Measurements from ENCODE around the gene CDC34.
A peak's percentile ranks its signal among the peaks of the same experiment; 100 is the strongest.

CDC34 gene

DNA sequence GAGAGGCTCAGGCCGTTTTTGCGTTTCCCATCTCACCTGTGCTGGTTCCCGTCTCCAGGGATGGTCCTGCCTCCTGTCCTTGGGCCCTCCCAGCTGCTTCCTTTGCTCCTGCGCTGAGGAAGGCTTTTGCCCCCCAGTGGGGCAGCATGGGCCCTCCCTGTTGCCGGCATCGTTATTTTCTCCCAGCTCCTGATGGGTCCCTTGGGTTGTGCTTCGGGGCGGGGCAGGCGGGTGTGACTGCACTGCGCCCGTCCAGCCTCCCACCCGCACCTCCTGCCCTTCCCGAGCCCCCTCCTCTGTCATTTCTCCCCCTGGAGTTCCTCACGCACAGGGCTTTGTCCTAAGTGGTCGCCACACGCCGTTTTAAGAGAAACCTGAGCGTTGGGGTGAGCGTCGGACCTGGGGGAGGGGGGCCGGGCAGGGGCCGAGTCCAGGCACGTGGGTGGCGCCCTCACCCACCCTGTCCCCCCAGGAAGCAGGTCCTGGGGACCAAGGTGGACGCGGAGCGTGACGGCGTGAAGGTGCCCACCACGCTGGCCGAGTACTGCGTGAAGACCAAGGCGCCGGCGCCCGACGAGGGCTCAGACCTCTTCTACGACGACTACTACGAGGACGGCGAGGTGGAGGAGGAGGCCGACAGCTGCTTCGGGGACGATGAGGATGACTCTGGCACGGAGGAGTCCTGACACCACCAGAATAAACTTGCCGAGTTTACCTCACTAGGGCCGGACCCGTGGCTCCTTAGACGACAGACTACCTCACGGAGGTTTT, 9.5 kb downstream of the CDC34 start:
- DNase-seq: no peak

DNA sequence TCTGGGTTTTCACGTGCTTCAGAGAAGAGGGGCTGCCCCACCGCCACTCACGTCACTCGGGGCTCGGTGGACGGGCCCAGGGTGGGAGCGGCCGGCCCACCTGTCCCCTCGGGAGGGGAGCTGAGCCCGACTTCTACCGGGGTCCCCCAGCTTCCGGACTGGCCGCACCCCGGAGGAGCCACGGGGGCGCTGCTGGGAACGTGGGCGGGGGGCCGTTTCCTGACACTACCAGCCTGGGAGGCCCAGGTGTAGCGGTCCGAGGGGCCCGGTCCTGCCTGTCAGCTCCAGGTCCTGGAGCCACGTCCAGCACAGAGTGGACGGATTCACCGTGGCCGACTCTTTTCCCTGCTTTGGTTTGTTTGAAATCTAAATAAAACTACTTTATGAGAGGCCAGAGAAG, 10.1 kb downstream of the CDC34 start:
- DNase-seq: no peak

DNA sequence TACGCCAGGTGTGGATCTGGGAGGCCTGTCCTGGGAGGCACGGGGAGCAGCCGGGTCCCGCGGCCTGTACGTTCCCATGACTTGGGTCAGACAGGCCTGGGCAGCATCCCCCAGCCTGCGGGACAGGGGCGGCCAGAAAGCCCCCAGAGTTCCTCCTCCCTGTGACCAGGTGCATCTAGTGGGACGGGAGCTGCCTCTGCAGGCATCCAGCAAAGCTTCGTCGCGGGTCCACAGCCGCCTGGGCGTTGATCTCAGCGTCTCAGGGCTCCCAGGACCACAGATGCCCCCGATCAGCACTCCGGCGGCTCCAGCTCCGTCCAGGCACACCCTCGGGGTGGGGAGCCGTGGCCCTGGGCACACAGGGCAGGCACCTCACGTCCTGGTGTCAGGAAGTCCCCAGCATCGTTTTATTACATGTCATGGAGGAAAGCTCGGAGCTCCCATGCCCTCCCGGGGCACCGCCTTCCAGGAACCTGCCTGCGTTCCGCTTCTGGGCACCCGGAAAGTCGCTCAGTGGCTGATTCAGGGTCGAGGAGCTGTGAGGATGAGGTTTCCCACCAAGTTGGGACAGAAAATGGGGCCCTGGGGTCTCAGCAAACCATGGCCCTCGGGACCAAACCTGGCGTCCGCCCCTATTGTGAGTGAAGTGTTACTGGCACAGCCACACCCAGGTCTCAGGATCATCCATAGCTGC, 10.8 kb downstream of the CDC34 start:
- DNase-seq: no peak

DNA sequence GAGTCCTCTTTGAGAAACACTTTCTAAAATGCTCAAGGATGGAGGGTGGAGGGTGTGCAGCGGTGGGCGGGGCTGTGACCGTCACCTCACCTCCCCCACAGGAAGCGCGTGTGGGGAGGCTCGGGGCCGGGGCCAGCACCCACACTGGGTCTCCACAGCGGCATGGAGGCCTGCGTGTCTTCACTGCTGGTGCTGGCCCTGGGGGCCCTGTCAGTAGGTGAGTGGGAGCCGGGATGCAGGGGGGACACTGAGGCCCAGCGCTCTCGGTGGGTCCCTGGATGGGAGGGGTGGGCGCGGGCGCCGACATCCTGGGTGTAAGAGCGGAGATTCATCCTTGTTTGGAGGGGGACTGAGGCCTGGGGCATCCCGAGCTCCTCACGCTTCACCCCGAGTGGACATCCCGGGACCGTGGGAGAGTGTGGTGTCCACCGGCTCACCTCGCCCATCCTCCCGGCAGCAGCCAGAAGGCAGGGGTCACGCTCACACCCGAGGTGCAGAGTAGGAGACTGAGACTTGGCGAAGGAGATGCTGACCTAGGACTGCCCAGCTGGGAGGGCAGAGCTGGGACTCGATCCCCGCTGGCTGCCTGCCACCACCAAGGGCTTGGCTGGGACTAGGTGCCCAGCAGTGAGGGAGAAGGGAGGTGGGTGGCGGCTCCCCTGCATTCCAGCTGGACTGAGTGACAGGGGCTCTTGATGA, 12.5 kb downstream of the CDC34 start, which contains the start of gene GZMM:
Gene GZMM (plus strand): TSS at position 144 of the 699 bp plus-strand sequence. CDS start 19 bp downstream, at position 163.
- DNase-seq: peak in 2 of 56 donors; percentile 7 to 12

DNA sequence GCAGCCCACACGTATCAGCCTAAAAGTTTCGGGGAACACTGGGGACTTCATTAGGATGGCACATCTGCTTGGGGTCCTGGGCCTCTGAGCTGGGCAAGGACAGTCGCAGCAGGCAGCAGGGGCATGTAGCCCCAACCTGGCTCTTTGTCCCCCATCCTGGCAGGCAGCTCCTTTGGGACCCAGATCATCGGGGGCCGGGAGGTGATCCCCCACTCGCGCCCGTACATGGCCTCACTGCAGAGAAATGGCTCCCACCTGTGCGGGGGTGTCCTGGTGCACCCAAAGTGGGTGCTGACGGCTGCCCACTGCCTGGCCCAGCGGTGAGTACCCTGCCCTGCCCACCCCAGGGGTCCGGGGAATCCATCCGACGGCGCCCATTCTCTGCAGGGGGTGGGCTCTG, 15.6 kb downstream of the CDC34 start:
- DNase-seq: no peak

DNA sequence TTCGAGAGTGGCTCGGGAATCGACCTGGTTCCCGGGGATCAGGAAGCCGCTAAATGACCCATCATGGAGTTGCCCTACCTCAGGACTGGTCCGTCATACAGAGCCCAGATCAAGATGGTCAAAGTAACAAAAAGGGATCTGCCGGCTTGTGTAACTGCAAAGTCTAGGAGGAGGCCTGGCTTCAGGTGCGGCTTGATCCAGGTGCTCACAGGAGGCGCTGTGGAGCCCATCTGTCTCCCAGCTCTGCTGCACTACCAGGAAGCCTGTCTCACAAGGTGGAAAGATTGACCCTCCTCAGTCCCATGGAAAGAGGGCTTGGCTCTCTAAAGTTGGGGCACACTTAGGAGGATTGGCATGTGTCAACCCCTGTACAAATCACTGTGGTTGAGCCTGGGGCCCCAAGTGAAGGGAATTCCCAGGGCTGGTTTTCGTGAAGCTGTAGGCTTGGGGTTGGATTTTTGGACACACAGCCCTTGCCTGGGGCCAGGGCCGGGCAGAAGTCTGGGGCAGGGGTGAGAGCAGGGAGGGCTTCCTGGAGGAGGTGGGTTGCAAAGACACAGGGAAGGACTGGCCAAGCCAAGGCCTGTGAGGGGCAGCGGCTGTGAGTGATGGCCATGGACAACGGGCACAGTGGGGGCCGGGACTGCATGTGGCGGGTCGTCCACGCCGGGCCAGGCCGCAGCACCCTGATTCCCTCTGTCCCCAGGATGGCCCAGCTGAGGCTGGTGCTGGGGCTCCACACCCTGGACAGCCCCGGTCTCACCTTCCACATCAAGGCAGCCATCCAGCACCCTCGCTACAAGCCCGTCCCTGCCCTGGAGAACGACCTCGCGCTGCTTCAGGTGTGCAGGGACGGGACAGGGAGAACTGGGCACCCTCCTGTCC, 16.5 kb downstream of the CDC34 start:
- no peak for DNase-seq

DNA sequence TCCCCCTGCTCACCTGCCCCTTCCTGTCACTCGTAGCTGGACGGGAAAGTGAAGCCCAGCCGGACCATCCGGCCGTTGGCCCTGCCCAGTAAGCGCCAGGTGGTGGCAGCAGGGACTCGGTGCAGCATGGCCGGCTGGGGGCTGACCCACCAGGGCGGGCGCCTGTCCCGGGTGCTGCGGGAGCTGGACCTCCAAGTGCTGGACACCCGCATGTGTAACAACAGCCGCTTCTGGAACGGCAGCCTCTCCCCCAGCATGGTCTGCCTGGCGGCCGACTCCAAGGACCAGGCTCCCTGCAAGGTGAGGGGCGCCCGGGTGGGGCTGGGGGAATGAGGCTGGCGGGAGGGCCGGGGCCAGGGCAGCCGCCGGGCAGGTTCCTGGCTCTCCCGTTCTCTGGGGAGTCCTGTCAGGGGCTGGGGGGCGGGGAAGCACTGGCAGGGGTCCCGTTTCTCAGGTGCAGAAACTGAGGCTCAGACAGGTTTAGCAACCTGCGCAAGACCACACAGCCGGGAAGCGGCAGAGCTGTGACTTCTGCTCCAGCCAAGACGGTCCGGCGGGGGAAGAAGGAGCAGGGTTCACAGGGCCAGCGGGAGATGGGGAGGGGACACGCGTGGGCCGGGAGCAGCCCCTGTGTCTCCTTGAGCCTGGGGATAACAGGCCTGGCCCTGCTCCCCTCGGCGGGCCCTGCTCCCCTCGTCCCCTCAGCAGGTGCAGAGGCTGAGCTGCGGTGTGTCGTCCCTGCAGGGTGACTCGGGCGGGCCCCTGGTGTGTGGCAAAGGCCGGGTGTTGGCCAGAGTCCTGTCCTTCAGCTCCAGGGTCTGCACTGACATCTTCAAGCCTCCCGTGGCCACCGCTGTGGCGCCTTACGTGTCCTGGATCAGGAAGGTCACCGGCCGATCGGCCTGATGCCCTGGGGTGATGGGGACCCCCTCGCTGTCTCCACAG, 17.6 kb downstream of the CDC34 start:
- DNase-seq: no peak

DNA sequence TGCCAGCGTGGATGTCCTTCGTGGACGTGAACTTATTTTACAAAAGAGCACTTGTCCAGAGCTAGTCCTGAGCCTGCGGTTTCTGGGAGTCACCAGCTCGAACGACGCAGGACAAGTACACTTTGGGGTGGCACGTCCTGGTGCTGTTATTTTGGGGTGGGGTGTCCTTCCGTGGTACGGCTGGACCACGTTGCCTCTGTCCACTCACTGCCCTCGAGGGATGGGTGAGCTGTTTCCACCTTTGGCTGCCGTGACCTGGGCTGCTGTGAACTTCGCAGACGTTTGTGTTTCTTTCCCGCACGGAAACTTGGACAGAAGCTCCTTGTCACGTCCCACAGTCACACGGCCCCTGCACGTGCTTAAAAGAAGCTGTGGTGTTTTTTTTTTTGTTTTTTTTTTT, 23.3 kb downstream of the CDC34 start:
- DNase-seq: no peak

DNA sequence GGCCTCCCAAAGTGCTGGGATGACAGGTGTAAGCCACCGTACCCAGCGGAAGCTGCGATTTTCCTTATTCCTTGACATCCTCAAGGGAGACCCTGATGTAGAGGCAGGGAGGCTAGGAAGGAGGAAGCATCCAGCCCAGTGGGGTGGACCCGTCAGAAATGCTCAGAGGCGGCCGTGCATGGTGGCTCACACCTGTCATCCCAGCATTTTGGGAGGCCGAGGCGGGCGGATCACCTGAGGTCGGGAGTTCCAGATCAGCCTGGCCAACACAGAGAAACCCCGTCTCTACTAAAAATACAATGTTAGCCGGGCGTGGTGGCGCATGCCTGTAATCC, 23.9 kb downstream of the CDC34 start:
- DNase-seq: no peak

DNA sequence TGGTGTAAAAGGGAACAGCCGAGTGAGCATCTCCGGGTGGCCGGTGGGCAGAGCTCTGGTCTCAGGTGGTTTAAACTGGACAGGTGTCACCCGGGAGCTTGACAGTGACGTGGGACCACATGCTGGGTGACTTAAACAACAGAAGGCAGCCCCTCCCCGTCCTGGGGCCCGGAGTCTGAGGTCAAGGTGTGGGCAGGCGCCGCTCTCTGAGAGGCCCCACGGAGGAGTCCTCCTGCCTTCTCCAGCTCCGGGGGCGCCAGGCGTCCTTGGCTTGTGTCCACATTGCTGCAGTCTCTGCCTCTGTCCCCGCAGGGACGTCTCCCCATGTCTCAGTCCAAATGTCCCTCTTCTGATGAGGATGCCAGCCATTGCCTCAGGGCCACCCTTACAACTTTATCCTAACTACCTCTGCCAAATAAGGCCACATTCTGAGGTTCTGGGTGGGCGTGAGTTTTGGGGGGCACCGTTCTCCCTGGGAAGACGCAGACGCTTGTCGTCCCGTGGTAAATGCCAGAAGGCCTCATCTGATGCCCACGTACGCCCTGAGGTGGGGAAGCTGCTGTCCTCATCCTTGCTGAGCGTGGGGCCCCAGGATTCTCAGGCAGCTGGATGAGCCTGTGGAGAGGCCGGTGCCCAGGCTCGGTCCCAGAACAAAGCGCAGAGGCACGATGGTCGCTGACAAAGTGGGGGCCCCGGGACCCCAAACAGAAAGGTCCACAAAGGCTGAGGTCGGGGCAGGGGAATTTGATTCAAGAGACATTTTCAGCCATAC, 25.2 kb downstream of the CDC34 start:
- no peak for DNase-seq

DNA sequence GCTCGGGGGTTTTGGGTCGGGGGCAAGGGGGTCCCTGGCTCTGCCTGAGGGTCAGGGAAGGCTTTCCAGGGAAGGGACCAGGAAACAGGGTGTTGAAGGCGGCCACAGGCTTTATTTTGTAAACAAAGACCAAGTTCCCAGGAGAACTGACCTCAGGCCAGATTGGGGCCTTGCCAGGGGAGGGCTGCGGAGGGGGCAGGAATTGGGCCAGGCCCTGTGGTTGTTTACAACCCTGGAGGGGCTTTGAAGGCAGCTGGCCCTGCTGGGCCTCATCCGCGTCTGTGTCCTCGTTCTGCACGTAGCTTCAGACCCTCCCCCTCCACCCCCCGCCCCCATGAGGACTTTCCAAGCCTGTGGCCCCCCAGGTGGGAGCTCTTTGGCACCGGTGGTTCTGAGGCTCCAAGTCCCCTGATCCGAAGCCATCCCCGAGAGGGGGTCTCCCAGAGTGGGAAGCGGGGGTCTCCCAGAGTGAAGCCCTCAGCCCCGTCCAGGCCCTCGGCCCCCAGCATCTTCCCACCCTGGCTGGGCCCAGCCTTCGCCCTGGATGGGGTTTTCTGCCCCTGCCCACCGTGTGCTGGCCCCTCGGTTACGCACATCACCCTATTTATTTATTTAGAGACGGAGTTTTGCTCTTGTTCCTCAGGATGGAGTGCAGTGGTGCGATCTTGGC, 27.3 kb downstream of the CDC34 start:
- peak in 8 of 56 donors; percentile 6 to 47 (median 28) for DNase-seq

DNA sequence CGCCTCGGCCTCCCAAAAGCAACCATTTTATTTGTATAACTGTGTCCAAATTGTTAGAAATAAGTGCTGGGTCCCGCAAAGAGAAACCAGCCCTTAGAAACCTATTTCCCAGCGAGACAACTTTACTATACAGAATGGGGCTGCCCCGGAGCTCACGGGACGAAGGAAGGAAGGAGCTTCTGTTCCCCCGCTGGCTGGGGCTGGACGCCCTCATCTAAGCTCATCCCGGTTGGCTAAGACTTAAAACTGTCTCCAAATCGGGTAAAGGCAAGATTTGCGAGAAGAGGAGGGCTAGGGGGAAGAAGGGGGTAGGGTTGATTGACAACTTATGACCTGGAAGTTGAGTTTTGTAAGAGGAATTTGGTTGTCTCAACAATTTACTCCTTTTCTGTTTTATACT, 28.6 kb downstream of the CDC34 start:
- DNase-seq: no peak

DNA sequence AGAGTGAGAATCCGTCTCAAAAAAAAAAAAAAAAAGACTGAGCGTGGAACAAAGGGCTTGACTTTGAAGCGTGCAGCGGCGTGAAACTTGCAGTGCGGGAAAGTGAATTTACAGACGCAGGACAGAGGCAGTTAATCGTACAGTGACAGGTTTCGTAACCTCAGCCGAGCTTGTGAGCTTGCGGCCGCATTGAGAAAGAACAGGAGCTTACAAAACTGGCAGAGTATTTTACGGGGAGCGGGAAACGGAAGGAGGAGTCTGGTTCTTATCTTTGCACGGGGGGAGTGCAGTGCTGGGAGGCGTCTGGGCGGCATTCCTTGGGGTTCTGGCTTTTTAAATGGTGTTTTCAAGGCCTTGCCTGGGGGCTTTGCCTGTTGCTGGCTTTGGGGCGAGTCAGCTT, 34.8 kb downstream of the CDC34 start:
- DNase-seq: no peak

DNA sequence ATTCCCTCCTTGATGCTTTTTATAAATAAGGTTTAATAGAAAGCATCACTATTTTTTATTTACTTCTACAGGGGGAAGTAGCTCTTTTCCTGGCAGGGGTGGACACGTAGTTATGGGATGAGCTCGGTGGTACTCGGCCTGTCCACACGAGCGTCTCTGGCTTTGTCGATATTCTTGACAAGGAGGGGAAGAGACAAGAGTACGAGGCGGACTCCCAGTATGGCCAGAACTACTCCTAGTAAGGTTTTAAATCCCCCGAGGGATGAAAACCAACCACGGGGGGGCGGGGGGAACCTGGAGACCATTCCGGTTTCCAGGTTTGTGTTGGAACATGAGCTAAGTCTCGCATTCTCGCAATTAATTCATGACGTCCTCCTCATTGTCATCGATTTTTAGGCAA, 35.3 kb downstream of the CDC34 start:
- no peak for DNase-seq

DNA sequence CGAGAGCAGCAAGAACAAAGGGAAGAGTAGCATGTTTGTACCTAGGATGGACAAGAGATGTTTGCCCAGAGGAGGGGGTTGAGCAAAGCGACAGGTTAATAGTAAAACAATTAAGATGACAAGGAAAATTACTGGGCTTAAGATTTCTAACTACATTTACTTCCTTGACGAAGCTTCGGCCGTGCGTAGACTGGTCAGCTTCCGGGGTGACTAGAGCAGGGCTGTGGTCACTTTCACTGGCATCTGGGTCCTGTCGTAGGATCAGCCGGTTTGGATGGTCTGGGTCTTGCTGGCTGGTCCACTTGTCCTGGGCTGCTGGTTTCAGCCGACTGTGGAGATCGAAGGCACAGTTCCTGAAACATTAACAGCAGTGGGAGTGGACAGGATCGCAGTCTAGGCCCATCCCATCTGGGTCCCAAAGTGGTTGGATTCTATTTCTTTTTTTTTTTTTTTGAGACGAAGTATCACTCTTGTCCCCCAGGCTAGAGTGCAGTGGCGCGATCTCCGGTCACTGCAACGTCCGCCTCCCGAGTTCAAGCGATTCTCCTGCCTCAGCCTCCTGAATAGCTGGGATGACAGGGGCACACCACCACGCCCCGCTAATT, 35.8 kb downstream of the CDC34 start:
- DNase-seq: no peak

DNA sequence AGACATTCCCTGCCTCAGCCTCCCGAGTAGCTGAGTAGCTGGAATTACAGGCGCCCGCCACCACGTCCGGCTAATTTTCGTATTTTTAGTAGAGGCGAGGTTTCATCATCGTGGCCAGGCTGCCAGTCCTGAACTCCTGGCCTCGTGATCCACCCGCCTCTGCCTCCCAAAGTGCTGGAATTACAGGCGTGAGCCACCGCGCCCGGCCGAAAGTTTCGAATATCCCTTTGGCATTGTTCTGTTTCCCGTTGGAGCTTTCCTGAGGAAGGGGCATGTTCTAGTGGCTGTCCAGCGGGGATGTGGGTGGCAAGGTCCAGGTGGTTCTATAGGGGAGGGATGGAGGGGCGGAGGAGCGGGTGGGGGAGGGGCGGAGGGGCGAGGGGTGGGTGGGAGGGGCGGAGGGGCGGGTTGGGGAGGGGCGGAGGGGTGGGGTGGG, 38.7 kb downstream of the CDC34 start:
- DNase-seq: no peak

DNA sequence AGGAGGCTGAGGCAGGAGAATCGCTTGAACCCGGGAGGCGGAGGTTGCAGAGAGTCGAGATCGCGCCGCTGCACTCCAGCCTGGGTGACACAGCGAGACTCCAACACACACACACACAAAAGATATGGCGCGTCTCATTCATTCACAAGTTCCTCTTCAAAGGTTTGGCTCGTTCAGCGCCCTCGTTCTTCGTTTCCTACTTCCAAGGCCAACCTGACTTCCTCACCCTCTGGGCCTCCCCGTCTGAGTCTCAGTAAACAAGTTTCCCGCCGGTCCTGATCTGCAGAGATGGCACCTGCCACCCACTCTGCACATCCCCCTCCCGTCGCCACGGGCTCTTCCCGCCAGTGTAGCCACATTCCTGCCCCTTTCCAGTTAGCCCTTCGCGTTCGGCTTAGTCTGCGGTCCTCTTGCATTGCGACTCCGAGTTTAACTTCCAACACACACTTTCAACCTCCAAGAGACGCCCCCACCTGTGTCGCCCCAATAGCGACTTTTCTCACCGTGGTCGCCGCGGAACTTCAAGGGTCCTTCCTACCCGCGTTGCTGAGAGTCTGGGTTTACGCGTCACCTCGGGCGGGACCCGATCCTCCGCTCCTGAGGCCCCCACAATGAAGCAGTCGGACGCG, 39.5 kb downstream of the CDC34 start:
- DNase-seq: peak in 1 of 56 donors; percentile 14

DNA sequence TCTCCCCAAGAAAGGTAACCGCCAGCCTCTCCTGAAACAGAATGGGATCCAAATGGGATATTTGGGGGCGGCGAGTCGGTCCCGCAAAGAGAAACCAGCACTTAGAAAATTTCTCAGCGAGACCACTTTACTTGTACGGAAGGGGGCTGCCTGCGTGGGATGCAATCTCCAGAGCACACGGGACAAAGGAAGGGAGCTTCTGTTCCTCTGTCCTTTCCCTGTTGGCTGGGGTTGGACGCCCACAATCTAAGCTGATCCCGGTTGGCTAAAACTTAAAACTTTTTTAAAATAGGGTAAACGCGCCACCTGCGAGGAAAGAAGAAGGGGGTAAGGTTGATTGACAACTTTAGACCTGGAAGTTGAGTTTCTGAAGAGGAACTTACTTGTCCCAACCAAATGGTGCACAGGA, 40.0 kb downstream of the CDC34 start:
- DNase-seq: peak in 1 of 56 donors; percentile 13

Measured in amygdala (tissue), 56 donors.